ENCODE data around the gene FEZF1.

The FEZF1 gene

DNA sequence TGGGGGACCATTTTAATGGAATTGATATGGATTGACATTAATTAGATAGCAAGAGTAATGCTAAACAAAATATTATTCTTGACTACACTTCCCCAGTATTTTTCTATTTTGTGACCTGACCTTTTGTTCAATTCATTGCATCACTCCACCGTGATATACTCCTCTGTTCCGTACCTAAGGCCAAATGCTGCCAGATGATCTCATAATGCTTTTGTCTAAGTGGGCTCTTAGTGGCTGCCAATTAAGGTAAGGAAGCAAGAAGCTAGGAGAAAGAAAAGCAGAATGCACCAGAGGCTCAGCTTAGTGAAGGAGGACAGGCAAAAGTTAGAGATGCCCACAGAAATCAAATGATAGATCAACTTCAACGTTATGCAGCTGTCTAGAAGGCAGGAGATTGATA lies 36.4 kb downstream of the FEZF1 start:
- DNase-seq (ENCODE audit: low read depth, low spot score), result no peak

DNA sequence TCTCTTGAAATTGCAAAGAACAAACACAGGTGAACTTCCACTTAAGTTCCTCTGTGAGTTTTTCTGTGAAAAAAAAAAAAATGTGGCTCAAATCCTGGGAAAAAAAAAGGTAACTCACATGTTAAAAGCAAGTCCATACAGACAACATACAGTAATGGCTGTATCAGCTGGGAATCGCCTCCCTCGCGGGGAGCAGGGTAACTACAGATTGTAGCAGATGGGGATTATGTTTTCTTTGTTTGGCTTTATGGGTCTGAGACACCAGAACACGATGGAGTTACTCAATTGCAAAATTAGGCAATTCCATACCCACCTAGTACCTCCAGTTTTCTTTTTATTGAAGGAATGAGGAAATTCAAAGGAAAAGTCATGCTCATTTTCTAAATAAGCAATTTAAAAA lies 42.3 kb downstream of the FEZF1 start:
- DNase-seq (ENCODE audit: low read depth, low spot score), result no peak

DNA sequence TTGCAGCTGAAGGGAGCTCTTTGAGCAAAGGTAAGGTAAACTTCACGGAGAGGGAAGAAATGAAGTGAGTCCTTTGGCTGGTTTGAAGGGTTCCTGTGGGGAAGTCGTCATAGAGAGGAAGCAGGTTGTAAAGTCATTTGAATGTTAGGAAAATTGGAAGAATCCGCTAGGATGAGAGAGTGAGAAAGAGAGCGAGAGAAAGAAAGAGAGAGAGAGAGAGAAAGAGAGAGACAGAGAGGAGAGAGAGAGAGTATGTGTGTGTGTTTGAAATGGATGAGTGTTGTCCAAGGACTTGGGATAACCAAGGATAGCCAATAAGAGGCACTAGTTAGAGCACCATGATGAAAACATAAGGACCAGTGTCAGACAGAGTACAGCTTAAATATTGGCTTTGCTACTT lies 43.1 kb downstream of the FEZF1 start:
- DNase-seq (ENCODE audit: low read depth, low spot score), result no peak

DNA sequence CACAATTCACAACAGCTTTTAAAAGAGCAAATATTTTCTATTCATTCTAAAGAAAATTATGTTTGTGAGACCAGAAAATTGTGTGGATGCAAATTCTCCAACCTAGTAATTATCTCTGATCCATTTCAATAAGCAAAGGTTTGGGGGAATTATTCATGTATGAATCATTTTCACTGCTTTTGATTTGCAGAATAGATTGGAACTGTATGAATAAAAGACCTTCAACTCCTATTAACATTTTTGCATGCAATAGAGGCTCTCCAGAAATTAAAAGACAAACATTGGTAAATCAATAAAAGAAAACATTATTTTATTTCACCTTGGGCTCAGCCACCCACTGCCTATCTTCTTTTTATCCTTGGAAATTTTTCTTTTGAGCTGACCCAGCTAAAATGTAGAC lies 43.5 kb downstream of the FEZF1 start:
- no peak for DNase-seq (ENCODE audit: low read depth, low spot score)

DNA sequence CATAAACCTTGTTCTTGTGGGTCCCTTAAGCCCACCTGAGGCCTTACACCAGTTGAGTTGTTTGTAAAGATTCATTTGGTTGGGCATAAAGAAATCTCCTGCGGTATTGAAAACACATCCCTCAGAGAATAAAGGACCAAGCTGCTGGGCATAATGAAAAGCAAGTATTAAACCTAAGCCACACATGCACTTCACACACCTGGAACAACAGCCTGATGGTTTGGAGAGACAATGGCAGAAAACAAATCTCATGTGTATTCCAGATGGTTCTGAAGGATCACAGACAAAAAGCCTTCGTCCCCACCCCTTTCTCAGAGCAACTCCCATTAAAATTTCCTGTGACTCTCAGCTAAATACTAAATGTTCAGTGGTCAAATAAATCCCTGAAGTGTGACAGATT lies 44.2 kb downstream of the FEZF1 start:
- no peak for DNase-seq (ENCODE audit: low read depth, low spot score)

DNA sequence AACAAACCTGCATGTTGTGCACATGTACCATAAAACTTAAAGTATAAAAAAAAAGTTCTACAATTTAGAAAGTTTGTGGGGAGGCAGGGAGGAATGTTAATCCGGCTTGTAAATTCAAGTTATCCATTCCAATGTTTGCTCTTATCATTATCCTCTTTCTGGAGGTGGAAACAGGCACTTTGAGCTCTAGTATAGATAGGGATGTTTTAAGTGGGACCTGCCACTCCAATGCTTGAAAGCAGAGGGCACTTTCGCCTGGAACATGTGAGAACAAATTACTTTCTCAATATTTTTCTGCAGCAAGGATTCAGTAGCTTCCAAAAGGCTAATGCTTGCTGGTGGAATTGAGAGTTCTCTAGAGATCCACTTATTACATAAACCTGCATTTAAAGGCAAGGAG lies 45.6 kb downstream of the FEZF1 start:
- DNase-seq (ENCODE audit: low read depth, low spot score), result no peak

DNA sequence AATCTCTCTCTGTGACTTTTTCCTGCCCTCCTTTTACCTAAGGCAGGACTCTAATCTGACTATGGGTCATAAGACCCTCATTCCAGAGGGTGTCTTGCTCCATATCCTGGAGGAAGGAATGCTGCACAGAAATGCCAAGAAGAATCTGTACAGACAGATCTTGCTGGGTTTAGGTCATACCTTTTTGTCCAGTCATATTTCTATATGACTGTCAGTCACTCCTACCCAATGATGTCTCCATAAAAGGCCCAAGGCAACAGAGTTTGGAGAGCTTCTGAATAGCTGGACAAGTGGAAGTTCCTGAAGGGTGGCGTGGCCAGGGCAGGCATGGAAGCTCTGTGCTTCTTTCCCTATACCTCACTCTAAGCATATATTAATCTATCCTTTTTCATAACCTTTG lies 47.5 kb downstream of the FEZF1 start:
- DNase-seq (ENCODE audit: low read depth, low spot score), result no peak

DNA sequence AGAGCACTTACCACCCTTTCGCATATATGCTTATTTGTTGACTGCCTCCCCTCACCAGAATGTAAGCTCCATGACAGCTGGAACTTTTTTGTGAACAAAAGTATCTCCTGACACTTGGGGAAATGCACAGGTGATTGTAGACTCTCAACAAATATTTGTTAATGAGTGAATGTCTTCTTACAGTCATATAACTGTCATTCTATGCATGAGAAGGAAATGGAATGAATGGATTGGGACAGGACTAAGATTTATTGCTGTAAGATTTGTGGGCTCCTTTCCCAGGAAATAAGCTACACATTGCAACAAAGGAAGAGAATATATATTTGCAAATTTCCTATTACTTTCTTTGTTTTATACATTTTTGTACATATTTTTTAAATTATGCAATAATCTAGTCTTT lies 48.5 kb downstream of the FEZF1 start:
- no peak for DNase-seq (ENCODE audit: low read depth, low spot score)

DNA sequence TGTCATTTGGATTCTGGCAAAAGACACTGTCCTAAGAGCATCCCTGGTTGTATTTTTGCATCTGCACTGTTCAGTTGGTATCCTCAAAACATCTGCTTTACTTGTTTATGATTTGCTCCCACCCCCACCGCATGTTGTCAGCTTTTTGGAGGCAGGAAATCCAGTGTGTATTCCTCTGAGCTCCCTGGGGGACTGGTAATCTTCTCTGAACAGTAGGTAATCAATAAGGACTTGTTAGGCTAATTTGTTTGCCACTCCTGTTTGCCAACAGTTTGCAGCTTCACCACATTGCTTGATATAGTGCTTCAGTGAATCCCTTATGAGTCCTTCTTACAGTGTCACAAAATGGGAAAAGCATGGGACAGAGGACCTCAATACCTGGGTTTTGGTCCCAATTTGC lies 49.1 kb downstream of the FEZF1 start:
- DNase-seq (ENCODE audit: low read depth, low spot score), result no peak
